Subcutaneous adipose tissue (tissue), 4 donors: ENCODE data around the gene SH2D6. TPM values are rescaled to one million over a fixed set of nuclear protein-coding genes. Genes with fewer than 3 reads are reported as not detected.

ENCODE experiments used
- CTCF ChIP-seq: fragments of 450-650 bp; IDR thresholded peaks from one replicate; pipeline ENCODE4 v1.5.1; 2016; ENCODE audit warnings: low read depth, mild to moderate bottlenecking, control low read depth, antibody characterized with exemption, moderate library complexity
- total RNA-seq, 4 donors: library from RNA; depleted of rRNA; stranded (reverse); fragments of >200 nt; gene quantifications; one replicate each; pipeline ENCODE4 v1.1.0, GENCODE V29; 2016

Gene SH2D6
- total RNA-seq, 4 donors from 2014 or later, result 2.8 TPM; not detected in 3

- TF ChIP-seq CTCF, result no peak
Measured at GRCh38 chr2:85447222-85447585, 28.7 kb downstream of the SH2D6 start.

DNA sequence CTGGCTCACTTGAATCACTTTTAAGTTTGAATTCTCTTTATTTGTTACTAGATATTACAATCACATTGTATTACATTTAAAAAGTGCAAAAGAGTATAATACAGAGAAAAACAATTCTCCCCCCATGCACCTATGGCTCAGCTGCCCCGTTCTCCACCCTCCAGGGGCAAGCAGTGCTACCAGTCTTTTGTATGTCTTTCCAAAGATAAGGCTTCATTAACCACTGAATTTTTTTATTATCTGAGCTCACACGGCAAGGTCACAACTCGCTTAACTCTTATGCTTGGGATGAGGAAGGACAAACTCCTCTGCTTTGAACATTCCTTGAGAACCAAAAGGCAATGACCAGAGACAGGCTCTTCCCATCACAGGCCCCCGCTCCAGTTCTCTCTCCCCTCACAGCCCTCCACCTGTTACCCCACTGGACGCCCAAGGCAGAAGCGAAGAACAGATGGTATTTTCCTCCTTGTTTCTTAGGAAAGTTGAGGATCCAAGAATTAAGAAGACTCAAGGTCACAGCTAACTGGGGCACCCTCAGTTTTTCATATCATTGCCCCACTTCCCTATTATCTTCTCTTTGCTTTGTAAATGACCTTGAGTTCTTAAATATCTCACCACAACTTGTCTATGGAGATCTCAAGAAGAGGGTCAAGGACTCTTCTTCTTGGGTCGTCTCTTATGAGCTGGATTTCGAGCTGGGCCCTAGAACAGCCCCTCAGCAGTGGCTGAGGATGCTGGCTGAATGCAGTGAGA lies 30.1 kb downstream of the SH2D6 start:
- no peak for TF ChIP-seq CTCF

DNA sequence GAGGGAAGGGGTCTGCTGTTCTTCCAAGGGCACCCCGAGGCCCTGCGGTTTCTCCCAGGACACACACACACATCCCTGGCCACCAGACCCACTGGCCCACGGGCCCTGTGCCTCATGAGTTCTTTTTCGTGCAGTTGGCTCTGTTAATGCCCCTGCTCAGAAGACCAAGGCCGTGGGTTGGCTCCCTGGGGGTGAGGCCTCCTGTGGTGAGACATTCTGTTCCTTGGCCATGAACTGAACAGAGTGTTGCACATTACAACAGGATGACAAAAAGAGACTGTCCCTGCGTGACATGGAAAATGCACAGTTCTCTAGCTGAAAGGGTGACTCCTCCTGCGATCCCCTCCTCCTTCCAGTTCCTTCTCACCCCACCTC lies 30.7 kb downstream of the SH2D6 start:
- no peak for TF ChIP-seq CTCF

- TF ChIP-seq CTCF, result no peak
Measured at GRCh38 chr2:85452237-85452636, 33.7 kb downstream of the SH2D6 start.

DNA sequence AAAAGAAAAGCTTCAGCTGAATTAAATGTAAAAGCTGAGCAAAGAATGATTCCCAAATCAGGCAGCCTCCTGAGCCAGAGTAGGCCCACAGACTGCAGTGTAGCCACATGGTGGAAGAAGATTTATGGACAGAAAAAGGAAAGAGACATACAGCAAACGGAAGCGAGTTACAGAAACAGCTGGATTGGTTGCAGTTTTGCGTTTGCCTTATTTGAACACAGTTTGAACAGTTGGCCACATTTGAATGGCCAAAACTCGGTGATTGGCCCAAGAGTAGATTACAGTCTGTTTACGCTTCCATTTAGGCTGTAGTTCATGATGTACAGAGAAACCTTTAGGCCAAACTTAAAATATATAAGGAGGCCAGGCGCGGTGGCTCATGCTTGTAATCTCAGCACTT lies 35.1 kb downstream of the SH2D6 start:
- TF ChIP-seq CTCF, result no peak

DNA sequence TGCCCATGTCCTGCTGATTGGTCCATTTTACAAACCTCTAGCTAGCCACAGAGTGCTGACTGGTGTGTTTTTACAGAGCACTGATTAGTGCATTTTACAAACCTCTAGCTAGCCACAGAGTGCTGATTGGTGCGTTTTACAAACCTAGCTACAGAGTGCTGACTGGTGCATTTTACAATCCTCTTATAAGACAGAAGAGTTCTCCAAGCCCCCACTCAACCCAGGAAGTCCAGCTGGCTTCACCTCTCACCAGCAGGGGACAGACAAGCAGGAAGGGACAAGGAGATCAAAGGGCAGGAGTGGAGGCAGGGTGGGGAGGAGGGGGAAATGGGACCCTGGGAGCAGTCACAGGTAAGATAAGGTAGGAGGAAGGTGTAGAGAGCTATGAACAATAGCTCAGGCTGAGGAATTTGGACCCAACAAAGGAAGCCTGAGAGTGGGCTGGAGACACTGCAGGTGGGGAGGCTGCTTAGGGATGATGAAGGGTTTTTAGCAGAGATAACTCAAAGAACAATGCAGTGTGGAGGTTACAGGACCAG lies 37.1 kb downstream of the SH2D6 start:
- TF ChIP-seq CTCF, result no peak

GRCh38 chr2:85457043-85457442 lies 38.5 kb downstream of the SH2D6 start:
- no peak for TF ChIP-seq CTCF
